ENCODE data around the gene SRD5A1.

SRD5A1 gene

DNA sequence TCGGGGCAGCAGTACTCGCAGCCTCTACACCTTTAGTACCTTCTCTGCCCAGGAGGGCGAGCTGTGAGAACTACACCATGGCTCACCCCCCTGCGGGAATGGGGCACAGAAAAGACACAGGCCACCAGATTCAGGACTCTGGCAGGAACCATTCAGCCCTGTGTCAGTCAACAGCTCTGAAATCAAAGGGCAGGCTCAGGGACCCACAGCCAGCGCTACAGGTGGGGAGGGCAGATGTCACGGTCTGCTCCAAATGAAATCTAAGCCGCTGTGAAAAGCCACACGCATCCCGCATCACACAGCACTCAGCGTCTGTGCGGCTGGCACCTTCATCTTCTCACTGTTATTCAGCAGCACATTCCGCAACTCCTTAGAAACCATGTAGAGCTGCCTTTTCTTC is 28.3 kb upstream of the SRD5A1 start:
- DNase-seq (ENCODE audit: low spot score) = no peak

DNA sequence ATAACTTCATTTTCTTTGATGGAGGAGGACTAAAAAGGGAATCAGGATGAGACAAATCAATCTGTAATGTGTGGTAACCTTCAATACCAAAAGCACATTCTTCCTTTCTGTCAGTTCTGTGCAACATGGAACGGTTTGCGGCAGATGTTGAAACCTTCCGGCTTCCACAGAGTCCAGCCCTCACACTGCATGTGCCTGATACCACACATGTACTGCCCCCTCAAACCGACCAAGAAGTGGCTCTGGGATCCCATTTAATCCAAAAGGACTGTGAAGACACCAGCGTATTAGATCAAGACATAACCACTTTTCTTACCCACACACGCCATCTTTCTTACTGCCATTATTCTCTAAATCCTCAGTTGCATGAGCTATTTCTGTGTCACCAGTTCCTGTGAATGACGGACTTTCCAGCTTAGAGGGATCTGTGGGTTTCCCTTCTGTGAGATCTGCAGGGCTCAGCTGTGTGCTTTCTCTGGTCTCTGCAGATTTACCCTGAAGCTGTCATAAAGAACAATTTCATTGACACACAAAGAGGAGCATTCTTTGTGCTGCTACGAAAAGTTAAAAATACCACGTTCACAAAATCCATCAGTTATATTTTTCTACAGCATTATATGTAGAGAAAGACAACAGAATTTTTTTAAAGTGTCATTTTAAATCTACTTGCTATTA is 26.2 kb upstream of the SRD5A1 start:
- DNase-seq (ENCODE audit: low spot score) = no peak

DNA sequence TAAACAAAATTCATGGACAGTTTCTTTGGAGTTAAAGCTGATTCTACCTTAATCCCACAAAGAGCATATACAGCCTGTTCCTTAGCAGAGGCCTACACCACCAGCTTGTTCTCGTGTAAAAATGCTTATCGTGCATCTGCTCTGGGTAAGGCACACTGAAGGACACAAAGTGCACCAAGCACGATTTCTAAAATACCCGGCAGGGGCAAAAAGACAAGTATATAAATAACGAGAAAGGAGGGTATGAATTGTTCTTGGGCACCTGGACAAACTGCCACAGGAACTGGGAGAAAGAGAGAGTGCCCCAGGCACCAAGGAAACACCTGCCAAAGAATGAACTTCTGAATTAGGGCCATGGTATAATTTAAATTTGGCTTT is 25.7 kb upstream of the SRD5A1 start:
- DNase-seq (ENCODE audit: low spot score) = no peak

DNA sequence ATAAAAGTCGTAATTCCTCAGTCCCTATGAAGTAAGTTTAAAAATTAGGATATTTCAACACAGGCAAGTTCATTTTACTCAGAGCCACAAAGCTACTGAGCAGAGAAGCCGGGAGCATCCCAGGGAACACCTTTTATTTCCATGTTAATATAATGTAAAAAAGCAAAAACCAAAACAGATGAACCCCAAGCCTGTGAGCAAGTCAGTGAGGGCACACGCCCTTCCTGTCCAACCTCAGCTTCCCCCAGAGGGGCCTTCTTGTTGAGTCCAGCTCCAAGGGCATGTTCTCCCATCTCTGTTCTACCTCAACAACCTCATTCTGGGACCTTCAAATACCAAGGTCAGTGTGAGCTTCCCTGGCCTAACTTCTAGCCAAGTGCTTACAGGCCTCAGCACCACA is 25.2 kb upstream of the SRD5A1 start:
- no peak for DNase-seq (ENCODE audit: low spot score)

DNA sequence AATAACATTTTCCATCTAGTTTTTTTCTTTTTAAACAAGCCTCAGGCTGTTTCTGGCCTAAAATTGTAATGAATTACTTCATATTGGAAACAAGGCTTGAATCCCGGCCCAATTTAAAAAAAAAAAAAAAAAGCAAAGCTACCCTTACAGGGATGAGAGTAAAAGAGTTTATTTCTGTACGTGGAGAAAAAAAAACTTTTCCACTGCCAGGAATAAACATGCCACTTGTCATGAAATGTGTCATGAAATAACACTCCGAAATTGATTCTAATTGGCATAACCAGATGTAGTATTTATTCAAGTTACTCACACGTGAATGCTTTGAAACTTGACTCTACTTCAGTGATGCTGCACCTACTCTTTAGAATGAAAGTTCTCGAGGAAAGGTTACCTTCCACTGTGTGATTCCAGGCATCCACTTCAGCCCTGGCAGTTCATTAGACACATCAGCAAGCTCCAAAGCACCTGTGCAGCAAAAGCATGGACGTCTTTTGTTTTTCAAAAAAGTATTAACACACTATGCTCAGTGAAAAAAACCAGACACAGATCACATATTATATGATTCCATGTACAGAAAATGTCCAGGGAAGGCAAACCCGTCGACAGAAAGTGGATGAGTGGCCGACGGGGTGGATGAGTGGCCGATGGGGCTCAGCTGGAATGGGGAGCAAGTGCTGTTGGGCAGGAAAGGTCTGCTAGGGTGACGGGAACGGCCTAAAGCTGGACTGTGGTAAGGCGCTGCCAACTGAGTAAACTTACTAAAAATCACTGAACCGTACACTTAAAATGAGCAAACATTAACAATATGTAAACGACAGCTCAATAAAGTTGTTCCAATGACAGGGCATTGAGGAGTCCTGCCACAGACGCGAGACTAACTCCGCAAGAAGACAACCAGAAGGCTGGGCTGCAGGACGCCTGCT is 21.6 kb upstream of the SRD5A1 start:
- no peak for DNase-seq (ENCODE audit: low spot score)

DNA sequence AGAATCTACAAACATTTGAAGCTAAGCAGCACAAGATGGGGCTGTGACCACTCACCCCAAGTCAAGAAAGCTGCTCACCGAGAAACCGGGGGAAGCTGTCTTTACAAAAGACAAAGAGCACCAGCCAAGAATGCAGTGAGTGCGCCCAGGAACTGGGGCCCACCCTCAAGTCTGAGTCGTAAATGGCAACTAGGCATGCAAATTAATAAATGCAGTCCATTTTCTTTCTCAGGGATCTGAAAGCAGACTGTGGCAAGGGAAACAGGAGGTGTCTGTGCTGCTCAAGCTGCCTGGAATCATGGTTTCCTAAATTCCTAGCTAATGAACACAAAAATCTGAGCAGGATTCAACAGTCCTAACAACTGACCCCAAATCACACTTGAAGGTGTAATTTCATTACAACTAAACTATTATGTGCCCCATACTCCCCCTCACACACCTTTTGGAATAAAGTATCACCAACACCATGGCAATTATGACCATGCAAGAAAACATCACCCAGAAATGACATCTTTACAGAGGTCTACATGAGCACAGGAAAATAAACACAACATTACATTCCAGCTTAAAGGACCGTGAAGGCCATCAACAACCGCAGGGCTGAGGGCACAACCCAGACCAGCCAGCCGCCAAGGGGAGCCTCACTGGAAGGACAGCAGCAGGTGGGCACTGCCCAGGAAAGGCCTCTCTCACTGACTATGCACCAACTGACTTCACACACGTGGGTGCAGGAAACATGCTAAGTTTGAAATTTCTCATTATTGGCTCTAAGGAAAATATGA is 18.0 kb upstream of the SRD5A1 start:
- DNase-seq (ENCODE audit: low spot score) = no peak

DNA sequence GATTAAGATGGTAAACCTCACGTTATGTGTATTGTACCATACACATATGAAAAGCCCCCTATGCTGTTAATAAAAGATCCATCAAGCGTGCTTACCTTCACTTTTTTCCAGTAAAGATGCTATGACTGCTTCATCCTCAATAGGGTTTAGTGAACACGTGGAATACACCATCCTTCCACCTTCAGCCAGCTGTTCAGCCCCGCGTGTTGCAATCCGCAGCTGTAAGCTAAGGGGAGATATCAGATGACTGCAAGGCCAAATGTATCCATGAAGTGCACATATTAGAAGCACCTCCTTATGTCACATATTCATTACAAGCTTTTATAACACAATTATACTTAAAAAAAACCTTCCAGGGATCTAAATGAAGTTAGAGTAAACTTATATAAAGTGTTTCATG is 16.6 kb upstream of the SRD5A1 start:
- DNase-seq (ENCODE audit: low spot score) = no peak

DNA sequence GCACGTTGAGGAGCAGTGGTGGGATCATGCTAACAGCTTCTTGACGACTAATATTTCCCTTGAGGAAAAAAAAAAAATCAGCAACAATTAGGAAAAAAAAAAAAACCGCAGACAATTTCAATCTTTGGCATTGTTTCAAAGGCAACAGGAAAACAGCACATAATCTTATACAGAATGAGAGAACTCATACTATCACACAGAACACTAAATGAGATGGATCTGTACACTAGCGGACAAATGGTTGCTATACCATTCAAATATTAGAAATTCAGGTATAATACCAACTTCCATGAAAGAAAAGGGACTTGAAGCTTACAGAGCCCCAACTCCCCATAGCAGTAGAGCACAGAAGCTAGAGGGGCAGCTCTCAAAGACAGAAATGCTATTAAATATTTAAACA is 10.0 kb upstream of the SRD5A1 start:
- no peak for DNase-seq (ENCODE audit: low spot score)

DNA sequence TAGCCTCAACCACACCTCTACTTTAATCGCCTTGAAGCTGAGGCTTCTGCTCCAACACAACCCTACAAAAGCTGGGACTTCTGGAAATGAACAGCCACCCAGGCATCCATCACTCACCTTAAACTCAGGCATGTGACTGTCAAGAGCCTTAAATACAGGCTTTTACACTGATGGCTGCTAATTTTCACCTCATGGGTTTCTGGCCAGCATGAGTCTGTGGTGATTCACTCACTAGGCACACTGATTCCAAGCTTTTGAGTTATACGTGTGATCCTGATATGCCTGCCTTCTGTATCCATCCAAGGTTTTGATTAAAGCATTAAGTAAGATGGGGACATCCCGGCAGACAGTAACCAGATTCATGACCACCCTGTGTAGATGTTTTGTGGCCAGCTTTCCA is 9.3 kb upstream of the SRD5A1 start:
- DNase-seq (ENCODE audit: low spot score) = no peak

DNA sequence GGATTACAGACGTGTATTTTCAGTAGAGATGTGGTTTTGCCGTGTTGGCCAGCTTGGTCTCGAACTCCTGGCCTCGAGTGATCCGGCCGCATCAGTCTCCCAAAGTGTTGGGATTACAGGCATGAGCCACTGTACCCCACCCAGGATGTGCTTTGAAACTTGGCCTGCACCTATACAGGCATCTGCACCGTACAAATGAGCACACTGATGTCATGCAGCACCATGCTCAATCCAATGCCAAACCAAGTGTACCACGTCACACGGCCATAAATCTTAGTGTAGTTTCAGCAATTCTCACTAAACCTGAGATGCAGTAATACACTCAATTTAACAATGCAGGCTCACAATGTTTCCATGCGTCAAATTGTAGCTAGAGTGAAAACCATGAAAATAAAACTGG is 6.7 kb upstream of the SRD5A1 start:
- no peak for DNase-seq (ENCODE audit: low spot score)

DNA sequence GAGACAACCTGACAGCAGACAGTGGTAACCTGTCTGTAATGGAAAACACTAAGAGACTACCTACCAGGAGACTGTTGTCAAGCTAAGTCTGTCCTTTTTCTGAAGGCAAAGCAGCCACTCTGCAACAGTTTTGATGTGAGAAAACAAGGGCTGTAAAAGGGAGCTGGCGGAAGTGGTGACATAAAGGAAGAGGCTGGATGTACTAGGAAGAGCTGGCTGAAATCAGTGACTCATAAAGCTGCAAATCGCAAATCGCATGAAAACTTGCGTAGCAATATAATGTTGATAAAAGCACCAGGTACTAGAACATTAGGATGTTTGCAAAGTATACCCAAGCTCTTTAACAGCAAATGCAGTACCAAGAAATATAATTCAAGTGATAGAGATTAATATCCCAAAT is 1.8 kb upstream of the SRD5A1 start:
- no peak for DNase-seq (ENCODE audit: low spot score)

DNA sequence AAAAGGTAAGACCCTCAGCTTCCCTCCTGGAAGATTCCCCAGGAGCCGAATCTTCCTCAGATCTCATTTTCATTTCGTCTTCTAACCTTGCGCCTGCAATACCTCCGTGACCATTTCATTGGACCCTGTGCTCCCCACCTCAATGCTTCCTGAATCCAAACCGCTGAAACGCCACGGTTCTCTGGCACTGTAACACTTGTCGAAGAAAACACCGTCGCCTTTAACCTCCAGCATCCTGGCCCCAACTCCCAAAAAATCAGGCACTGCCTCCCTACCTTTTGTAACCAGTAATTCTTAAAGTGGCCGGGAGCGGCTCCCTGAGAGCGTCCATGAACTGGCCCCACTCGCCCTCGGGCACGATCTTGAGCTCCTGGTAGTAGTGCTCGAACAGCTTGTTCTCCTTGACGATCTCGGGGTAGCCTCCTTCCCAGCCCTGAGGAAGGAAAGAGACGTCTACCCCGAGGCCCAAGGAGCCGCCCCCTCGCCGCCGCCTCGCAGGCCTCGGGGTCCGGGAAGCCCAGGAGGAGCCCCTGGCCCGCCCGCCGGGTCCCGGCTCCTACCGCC is 834 bp upstream of the SRD5A1 start:
- DNase-seq (ENCODE audit: low spot score) = no peak

DNA sequence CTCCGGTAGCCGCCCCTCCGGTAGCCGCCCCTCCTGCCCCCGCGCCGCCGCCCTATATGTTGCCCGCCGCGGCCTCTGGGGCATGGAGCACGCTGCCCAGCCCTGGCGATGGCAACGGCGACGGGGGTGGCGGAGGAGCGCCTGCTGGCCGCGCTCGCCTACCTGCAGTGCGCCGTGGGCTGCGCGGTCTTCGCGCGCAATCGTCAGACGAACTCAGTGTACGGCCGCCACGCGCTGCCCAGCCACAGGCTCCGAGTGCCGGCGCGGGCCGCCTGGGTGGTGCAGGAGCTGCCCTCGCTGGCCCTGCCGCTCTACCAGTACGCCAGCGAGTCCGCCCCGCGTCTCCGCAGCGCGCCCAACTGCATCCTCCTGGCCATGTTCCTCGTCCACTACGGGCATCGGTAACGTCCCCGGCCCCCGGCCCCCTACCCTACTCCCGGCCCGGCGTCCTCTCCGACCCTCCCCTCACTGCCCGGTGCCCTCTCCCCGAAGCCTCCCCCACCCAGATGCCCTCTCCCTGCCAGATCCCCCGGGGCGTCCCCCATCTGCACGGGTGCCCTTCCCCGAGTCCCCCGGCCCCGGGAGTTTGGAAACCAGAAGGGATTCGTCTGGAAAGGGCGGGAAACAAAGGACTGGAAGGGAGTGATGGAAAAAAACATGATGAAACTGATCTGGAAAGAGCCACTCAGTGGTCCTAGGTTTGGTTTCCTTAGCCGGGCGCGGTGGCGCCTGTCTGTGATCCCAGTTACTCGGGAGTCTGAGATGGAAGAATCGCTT is 417 bp downstream of the SRD5A1 start:
- no peak for DNase-seq (ENCODE audit: low spot score)

DNA sequence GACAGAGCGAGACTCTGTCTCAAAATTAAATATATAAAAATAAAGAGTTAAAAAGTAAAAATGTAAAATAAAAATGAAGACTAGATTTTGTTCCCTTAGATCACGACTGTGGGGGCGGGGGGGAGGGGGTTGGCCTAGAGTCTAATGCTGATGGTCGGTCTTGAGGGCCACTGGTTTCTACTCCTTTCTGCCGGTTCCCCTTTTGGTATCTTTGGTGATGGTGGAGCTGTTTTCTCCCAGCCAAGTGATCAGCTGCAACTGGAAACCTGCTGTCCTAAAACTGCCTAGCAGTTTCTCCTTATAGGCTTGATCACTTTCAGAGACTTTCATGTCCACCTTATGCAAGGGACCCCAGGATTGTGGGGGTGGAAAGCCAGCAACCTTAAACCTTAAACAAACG is 1.1 kb downstream of the SRD5A1 start:
- DNase-seq (ENCODE audit: low spot score) = no peak

DNA sequence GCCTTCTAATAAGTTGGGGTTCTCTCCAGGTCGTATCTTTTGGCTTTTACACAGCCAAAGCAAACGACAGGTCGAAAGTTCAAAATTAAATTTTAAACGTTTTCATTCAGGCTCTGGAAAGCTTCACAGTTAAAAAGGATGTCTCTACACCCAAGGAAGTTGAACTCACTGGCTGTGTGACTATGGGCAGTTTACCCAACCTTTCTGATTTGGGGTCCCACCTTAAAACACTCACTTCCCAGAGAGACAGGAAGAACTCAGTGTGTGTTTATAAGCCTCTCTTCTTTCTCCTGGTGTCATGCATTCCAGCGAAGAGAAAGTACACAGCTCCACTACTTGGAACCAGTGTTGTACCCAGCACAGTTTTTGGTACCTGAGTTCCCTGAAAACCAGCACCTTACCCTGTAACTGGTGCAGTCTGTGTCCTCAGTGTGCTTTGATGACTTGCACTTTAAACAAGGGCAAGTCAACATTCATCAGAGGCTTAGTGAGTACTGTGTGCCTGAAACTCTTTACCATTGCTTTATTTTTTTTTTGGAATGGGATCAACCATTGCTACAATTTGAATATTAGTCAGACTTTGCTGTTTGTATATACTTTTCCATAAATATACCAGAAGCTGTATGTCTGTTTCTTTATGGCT is 1.7 kb downstream of the SRD5A1 start:
- no peak for DNase-seq (ENCODE audit: low spot score)

DNA sequence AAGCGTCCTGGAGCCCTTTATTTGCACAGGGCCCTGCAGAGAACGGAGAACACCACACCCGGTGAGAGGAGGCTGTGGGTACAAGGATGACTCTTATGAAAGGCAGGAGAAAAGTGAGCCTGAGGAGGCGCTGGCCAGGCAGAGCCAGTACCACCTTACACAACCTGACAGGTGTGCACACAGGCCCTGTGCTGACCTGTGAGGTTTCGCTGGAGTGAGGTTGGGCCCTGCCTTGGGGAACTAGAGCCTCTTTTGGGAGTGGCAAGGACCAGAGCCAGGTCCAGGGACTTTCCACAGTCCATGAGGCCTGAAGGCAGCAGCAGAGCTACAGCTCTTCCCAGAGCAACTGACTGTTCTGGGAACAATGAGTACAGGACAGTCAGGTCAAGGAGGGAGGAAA is 3.1 kb downstream of the SRD5A1 start:
- no peak for DNase-seq (ENCODE audit: low spot score)

DNA sequence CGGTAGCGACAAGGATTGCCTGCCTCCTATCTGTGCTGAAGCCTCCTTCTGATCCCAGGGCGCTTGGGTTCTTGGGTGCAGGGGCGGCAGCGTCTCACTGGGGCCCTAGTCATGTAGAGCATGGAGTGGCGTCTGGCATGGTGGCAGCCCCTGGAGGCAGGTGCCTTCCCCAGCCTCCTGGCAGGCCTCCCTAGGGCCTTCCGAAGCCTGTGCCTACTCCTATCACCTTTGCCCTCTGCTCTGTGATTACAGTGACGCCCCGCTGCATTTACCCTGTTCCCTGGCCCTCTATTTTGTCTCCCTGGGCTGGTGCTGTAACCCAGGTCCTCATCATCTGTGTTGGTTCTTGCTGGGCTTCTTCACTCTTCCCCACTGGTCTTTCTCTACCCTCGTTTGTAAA is 3.8 kb downstream of the SRD5A1 start:
- DNase-seq (ENCODE audit: low spot score) = no peak

DNA sequence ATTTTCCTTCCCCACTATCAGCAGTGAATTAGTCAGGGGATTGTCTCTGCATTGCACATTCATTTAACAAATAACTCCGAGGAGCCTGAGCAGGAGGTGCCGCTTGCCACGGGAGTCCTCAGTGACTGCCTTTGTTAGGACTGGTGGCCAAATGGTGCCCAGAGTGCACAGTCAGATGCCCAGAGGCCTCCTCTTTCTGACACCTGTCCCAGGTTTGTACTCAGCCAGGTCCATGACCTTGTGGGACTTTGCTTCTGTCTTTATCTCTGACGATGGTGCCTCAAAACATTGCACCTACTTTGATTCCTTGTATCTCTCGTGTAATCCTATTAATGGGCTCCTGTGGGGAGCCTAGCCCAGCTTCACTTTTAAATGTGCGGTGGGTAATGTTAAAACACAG is 4.3 kb downstream of the SRD5A1 start:
- DNase-seq (ENCODE audit: low spot score) = no peak

DNA sequence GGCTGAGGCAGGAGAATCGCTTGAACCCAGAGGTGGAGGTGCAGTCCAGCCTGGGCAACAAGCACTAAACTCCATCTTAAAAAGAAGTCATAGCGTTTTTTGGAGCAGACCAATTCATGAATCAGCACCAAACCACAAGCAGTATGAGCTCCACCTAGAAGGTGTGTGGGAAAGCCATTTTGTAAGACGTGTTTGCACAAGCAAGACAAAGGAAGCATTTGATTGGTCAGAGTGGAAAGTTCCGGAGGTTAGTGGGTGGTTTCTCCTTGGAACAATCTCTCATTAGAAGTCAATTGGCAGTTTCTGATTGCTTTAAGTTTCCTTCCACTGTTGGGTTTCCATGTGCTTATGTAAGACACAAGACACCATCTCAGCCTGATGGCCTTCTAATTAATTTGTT is 5.0 kb downstream of the SRD5A1 start:
- DNase-seq (ENCODE audit: low spot score) = no peak

DNA sequence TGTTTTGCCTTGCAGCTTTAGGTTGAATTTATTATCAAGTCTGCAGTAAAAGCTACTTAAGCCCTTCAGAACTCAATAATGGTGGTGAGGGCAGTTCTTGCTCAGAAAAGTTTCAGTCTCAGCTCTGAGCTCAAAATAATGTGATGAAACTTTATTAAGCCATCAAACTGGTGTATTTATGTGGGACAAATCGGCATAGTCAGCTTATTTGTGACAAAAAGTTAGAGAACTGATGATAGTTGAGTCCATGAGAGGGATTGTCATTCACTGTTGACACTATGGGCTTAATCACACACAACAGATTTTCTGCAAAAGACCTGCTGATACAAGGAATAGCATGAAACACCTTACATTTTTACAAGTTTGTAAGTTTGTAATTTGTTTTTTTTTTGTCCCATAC is 9.4 kb downstream of the SRD5A1 start:
- no peak for DNase-seq (ENCODE audit: low spot score)

DNA sequence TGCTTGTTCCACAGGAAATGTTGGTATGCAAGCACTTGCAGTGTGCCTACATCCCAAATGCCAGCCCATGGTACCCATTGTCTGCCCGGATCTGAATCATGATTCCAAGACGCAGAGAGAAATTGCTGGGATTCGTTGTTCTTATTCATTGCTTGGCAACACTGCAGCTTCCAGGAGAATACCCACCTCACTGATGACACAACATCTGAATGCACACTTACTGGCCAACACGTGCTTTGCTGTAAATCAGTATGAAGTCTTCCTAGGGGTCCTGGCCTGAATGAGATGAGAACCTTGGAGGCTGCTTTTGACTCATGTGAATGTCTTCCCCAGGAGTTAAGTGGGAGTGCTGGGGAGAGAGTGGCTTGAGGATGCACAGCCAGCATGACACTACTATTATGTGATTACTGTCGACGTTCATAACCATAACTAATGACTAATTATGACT is 11.6 kb downstream of the SRD5A1 start:
- no peak for DNase-seq (ENCODE audit: low spot score)

Measured in COLO829 (cell line).